Glomerular visceral epithelial cell (primary cell): Measurements from ENCODE around the gene CLASP2.
"Not testable (repeated sequence)": the region's sequence is repeated elsewhere in the genome, so short reads cannot be mapped to it uniquely, and the experiment has no call there.

Experiments used
- DNase-seq: peaks from one replicate; pipeline ENCODE4 v3.0.0-alpha.2; 2016; ENCODE audit errors: extremely low spot score

The CLASP2 gene

DNA sequence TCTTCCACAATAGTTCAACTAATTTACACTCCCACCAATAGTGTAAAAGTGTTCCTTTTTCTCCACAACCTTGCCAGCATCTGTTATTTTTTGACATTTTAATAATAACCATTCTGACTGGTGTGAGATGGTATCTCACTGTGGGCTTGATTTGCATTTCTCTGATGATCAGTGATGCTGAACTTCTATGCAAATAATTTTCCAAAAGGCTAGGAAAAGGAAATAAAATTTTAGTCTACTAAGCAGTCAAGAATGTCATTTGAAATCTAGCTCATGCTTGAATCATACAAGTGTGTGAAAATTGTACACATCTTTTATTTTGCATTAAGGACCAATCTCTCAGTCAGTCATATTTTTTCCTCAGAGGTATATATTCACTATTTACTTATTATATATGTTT lies 176.1 kb downstream of the CLASP2 start:
- peak; percentile 25 for DNase-seq

- DNase-seq, result no peak
These were observed 179.2 kb downstream of the CLASP2 start for GRCh38 chr3:33538678-33539339.

DNA sequence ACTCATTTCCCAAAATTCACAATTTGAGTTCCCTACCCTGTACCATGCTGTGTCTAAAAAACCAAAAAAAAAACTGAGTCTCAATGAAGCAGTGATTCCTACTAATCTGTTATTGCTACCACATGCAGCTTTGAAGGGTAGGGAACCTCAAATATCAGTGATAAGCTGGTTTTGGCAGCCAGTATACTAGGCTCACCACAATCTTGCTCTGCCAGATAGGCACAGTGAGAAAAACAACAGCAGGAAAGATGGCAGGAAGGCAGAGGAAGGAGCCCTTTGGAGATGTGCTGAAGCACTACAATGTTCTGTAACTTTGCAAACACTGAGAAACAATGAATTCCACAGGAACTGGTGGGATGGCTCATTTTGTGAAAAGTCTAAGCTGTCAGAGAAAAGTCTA lies 180.9 kb downstream of the CLASP2 start:
- DNase-seq, result no peak

DNA sequence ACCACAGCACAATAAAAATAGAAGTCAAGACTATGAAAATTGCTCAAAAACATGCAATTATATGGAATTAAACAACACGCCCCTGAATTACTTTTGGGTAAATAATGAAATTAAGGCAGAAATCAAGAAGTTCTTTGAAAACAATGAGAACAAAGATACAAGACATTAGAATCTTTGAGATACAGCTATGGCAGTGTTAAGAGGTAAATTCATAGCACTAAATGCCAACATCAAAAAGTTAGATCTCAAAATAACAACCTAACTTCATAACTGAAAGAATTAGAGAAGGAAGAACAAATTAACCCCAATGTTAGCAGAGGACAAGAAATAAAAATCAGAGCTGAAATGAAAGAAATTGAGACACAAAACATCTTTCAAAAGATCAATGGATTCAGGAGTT lies 191.3 kb downstream of the CLASP2 start:
- DNase-seq, result no peak

DNA sequence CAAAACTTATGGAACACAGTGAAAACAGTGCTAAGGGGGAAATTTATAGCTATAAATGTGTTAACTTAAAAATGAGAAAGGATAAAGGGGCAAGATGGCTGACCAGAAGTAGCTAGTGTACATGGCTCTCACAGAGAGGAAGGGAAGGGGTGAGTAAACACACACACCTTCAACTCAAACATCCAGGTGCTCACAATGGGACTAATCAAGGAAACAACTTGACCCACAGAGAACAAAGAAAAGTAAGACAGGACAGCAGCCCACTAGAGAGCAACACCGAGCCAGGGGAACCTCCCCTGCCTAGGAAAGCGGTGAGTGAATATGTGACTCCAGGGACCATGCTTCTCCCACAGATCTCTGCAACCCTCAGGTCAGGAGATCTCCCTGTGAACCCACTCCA lies 192.8 kb downstream of the CLASP2 start:
- DNase-seq, result no peak

- no peak for DNase-seq
These were observed 194.9 kb downstream of the CLASP2 start for GRCh38 chr3:33523093-33523667.

DNA sequence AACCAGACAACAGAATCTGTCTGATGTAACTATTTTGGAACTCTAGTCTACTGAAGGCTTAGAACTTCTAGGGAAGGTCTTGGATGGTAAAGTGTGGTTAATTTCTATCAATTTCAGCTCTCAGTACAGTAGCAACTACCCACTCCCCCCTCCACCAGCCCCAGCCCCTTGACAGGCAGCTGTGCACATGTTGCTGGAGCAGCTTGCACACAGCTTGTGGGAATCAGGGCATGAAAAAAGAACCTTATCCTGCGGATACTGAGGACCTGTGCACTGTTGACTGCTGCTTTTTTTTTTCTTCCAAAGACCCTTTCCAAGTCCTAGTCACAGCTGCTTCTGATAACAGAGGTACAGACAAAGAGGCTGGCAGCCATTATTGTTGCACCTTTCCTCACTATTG lies 196.3 kb downstream of the CLASP2 start:
- DNase-seq, result no peak

DNA sequence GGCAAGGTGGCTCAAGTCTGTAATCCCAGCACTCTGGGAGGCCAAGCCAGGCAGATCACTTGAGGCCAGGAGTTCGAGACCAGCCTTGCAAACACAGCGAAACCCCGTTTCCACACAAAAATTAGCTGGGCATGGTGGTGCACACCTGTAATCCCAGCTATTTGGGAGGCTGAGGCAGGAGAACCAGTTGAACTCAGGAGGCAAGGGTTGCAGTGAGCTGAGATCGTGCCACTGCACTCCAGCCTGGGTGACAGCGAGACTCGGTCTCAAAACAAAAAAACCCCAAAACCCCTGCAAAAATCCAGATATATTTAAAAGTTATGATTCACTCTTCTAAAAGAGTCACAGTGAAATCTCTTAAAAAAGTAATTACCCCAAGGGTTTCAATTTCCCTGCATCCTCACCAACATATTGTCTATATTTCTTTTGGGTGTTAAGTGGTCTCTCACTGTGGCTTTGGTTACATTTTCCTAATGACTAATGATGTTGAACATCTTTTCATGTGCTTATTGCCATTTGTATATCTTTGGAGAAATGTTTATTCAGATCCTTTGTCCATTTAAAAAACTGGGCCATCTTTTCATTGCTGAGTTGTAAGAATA lies 204.7 kb downstream of the CLASP2 start:
- DNase-seq, result no peak

DNA sequence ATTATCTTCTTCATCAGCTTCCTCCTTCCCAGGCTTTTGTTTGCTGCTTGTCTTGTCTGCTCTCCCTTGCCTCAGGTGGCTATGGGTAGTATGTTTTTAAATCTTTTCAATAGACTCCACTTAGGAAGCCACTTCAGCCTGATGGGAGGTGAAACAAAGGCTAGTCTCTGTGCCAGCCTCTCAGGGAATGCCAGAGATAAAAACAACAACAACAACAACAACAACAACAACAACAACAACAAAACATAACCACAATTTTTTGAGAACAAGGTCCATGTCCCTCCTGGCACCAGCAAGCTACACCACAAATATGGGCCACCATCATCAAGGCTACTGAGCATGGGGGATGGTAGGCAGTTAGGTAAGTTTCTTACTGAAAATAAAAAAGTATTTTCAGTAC lies 213.0 kb downstream of the CLASP2 start:
- no peak for DNase-seq

- no peak for DNase-seq
These were observed 221.6 kb downstream of the CLASP2 start for GRCh38 chr3:33496449-33496848.

DNA sequence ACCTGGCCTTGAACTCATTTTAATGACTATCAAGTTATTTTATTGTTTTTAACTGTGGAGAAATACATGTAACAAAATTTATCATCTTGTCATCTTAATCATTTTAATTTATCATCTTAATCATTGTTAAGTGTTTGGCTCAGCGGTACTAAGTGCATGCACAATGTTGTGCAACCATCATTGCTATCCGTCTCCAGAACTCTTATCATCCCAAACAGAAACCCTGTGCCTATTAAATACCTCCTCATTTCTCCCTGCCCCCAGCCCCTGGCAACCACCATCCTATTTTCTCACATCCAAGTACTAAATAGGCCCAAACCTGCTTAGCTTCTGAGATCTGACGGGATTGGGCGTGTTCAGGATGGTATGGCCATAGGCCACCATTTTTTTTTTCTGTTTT lies 226.3 kb downstream of the CLASP2 start:
- no peak for DNase-seq

DNA sequence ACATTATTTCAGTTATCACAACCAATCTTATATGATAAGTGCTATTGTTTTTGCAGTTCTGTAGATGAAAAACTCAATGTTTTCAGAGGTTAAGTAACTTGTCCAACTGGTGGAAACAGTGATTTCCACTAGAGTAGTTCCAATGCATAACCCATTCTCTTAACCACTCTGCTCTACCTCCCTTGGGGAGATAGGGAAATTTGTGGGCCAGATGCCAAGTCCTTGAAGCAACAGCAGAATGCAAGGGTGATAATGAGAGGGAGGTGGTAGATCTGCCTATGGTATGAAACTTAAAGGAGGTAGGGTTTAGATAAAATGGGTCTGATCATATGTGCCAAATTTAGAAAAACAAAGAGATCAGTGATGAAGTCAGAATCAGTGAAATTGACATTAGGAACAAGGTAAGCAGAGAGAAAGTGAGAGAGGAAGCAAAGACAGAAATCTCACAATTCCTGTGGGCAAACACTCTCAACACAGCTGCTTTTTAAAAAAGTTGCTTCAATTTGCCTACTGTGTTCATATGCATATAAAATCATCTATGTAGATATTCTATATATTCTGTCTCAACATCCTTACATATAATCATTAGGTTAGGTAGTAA lies 227.3 kb downstream of the CLASP2 start:
- no peak for DNase-seq

GRCh38 chr3:33488683-33489082 lies 229.4 kb downstream of the CLASP2 start:
- DNase-seq, result no peak

DNA sequence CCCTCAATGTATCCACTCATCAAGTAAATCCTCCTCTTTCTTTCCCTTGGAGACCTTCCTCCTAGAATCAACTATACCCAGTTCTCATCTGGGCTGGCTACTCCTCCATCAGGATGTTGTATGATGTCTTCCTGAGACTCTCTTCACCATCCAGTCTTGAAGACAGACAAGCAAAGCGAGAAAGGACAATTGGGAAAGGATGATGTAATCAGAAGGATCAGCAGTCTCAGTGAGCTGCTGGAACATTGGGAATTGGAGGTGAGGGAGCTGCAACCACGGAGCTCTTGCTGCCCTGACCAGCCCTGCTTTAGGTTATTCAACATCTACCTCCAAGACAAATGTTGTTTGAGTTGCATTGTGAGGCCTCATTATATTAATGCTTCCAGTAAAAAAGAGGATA lies 229.8 kb downstream of the CLASP2 start:
- DNase-seq, result no peak

- no peak for DNase-seq
These were observed 235.9 kb downstream of the CLASP2 start for GRCh38 chr3:33482111-33482521.

DNA sequence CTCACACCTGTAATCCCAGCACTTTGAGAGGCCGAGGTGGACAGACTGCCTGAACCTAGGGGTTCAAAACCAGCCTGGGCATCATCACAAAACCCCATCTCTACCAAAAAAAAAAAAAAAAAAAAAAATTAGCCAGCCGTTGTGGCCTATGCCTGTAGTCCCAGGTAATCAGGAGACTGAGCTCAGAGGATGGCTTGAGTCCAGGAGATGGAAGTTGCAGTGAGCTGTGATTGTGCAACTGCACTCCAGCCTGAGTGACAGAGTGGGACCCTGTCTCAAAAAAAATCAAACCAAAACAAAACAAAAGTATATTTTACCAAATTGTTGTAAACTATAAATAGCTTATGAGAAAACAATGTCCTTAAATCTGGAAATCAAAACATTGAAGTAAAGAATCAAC lies 243.2 kb downstream of the CLASP2 start:
- DNase-seq, result no peak

DNA sequence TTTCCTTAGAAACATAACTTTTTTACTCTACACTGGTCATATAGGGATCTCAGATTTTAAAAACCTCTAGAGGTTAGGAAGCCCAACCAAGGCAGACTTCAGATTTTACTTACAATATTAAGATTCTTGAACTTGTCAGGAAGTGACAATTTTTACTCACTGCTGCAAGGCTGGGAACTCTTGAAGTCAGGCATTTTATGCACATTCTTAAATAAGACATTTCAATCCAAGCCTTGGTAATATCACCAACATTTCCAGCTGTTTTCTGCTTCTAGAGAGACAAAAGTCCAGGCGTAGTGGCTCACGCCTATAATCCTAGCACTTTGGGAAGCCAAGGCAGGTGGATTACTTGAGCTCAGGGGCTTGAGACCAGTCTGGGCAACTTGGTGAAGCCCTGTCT lies 244.2 kb downstream of the CLASP2 start:
- DNase-seq, result no peak

DNA sequence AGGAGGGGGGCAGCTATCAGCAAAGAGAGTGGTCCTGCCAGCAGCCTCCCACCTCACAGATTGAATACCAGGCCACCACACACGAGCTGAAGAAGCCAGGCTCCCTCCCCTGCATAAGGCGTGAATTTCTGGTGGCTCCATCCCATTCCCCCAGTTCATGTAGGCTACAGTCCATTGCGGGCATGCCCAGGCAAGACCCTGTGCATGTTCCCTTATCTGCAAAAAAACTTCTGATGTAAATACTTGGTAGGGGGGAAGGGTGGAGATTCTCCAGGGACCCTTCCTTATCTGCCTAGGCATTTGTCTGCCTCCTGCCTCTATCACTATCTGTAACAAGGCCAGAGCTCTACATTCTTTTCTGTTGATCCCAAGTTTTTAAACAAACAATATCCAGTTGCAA lies 250.3 kb downstream of the CLASP2 start:
- no peak for DNase-seq

DNA sequence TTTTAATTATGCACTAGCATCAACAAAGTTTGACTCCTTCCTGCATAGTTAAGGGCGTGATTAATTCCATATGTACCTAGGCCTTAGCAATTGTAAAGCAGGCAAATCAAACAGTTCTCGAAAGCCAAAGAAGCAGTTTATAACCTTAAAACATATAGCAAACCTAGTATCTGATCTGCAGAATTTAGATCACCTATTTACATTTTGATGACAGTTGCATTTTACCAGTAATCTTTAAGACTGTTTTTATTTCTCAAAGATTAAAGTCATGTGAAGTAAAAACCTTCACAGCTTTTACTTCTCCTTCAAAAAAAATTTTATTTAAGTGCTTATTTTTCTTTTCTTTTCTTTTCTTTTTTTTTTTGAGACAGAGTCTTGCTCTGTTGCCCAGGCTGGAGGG lies 257.0 kb downstream of the CLASP2 start:
- no peak for DNase-seq

DNA sequence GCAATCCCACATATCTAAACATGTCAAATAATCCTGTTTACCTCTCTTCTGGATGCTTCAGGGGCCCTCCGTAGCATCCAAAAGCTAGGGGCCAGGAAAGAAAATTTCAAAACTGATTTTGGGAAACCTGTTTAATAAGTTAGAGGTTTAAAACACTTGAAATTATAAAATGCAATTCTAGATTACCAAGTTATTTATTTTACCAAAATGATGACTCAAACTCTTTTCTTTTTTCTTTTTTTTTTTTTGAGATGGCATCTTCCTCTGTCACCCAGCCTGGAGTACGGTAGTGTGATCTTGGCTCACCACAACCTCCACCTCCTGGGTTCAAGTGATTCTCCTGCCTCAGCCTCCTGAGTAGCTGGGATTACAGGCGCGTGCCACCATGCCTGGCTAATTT lies 258.5 kb downstream of the CLASP2 start:
- DNase-seq, result not testable (repeated sequence)

GRCh38 chr3:33458446-33458845 lies 259.6 kb downstream of the CLASP2 start:
- DNase-seq, result no peak

DNA sequence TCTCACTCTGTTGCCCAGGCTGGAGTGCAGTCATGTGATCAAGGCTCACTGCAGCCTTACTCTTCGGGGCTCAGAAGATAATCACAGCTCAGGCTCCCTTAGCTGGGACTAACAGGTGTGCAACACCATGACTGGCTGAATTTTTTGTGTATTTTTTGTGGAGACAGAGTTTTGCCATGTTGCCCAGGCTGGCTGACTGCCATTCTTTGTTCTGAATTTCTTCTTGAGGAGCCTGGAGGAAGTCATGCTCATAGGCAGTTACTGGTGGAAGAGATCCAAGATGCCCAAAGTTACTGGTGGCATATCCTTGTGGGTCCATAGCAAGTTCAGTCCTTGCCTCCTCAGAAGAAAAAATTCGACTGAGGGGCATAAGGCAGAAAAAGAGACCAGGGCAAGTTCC lies 261.3 kb downstream of the CLASP2 start:
- no peak for DNase-seq

- no peak for DNase-seq
These were observed 264.7 kb downstream of the CLASP2 start for GRCh38 chr3:33453331-33453761.
